Mucosa of stomach (tissue), 1 donor: ENCODE data around the gene OAS3.

ENCODE experiments used
- H3K27me3 ChIP-seq: one replicate; pipeline ENCODE4 v1.7.0; 2013; ENCODE audit warnings: mild to moderate bottlenecking, low read length; ENCODE audit not compliant: control insufficient read depth, insufficient read depth
- H3K36me3 ChIP-seq: one replicate; pipeline ENCODE4 v1.7.0; 2013; ENCODE audit warnings: low read length; ENCODE audit not compliant: control insufficient read depth, insufficient read depth
- H3K4me1 ChIP-seq: one replicate; pipeline ENCODE4 v1.7.0; 2013; ENCODE audit warnings: mild to moderate bottlenecking, low read length; ENCODE audit not compliant: control insufficient read depth, insufficient read depth
- H3K4me3 ChIP-seq: one replicate; pipeline ENCODE4 v1.7.0; 2013; ENCODE audit warnings: low read length
- H3K9ac ChIP-seq: one replicate; pipeline ENCODE4 v1.7.0; 2013; ENCODE audit warnings: mild to moderate bottlenecking, low read length, moderate library complexity
- H3K9me3 ChIP-seq: one replicate; pipeline ENCODE4 v1.7.0; 2013; ENCODE audit warnings: mild to moderate bottlenecking, low read length, moderate library complexity; ENCODE audit not compliant: control insufficient read depth
- donor health status: Pancreatic carcinoma.

The OAS3 gene

GRCh38 chr12:112937741-112938719 is at the start of gene OAS3:
TSS of gene OAS3 (plus strand) at chr12:112938474. CDS start at chr12:112938531, 57 bp downstream.
- Histone ChIP-seq H3K9me3 (no peaks in the 10 kb centered on the region), H3K4me3 (peak within 1 kb of the TSS; percentile 64), H3K27me3 (no peaks in the 10 kb centered on the region), H3K9ac (peak within 1 kb of the TSS; percentile 78), H3K4me1 (peaks cover 14% of the 10 kb centered on the region), H3K36me3 (no peaks in the 10 kb centered on the region)

DNA sequence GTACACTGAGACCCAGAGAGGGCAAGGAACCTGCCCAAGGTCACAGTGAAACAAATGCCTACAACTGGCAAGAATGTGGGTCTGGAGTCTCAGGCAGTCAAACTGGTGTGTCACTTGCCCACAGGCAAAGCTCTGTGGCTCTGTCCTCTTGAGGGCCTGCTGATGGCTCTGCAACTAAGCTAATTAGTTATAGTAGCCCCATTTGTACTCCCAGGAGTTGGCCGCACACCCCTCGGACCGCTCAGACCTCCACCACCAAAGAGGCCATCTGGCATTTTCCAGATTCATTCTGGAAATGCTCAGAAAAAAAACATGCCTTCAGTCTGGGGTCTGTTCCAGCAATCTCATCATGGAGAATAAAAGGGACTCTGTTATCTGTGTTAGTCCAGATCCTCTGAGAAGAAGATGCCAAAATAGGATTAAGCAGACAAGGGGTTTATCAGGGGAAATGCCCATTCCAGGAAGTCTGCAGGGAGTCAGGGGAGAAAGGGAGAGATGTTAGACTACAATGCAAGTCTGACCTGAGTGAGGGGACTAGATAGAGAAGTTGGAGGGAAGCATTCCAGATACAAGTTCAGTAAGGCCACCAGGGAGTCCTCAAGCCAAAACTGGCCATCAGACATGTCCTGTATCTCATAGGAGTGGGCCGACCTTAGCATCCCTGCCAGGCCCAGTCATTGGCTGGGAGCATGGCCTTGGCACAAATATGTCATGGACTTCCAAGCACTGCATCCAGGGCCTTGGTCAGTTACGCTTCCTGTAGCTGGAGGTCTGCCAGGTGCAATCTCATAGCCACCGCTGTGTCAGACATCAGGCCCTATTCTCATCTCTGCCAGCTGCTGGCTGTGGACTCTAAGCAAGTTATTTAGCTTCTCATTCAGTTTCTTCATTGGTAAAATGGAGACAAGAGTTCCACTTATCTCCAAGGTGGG is 46.9 kb upstream of the OAS3 start:
- Histone ChIP-seq H3K36me3 (no peaks in the 10 kb centered on the region), H3K27me3 (no peaks in the 10 kb centered on the region), H3K9ac (no peak overlapping the region), H3K4me3 (no peak overlapping the region), H3K9me3 (no peaks in the 10 kb centered on the region), H3K4me1 (no peaks in the 10 kb centered on the region)

DNA sequence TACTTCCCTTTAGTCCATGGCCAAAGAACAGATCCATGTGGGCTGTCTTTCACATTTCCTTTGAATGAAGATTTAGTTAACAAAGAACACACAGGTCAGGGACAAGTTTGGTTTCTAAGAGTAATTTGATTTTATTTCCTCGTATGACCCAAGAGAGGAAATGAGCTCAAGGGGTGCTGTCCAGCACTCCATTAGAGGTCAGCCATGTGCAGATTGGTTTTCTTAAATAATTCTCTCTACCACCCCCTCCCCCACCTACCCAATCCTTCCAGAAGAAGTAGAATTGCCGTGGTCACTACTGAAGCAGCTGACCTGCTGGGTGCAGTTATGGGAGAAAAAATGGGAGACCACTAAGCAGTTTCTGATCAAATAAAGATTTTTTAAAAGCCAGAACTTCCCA is 45.4 kb upstream of the OAS3 start:
- no peak overlapping the region for H3K9ac ChIP-seq
- H3K4me1 ChIP-seq = no peaks in the 10 kb centered on the region
- no peaks in the 10 kb centered on the region for H3K36me3 ChIP-seq
- H3K27me3 ChIP-seq = no peaks in the 10 kb centered on the region
- no peak overlapping the region for H3K4me3 ChIP-seq
- no peaks in the 10 kb centered on the region for H3K9me3 ChIP-seq

GRCh38 chr12:112894128-112894527 is 44.1 kb upstream of the OAS3 start:
- Histone ChIP-seq H3K36me3 (no peaks in the 10 kb centered on the region), H3K4me3 (no peak overlapping the region), H3K9me3 (no peaks in the 10 kb centered on the region), H3K9ac (no peak overlapping the region), H3K4me1 (no peaks in the 10 kb centered on the region), H3K27me3 (no peaks in the 10 kb centered on the region)

- no peak overlapping the region for H3K4me3 ChIP-seq
- H3K9ac ChIP-seq = no peak overlapping the region
- H3K27me3 ChIP-seq = no peaks in the 10 kb centered on the region
- no peaks in the 10 kb centered on the region for H3K36me3 ChIP-seq
- no peaks in the 10 kb centered on the region for H3K9me3 ChIP-seq
- peaks cover 6% of the 10 kb centered on the region for H3K4me1 ChIP-seq
These were observed 39.9 kb upstream of the OAS3 start for GRCh38 chr12:112898380-112898779.

DNA sequence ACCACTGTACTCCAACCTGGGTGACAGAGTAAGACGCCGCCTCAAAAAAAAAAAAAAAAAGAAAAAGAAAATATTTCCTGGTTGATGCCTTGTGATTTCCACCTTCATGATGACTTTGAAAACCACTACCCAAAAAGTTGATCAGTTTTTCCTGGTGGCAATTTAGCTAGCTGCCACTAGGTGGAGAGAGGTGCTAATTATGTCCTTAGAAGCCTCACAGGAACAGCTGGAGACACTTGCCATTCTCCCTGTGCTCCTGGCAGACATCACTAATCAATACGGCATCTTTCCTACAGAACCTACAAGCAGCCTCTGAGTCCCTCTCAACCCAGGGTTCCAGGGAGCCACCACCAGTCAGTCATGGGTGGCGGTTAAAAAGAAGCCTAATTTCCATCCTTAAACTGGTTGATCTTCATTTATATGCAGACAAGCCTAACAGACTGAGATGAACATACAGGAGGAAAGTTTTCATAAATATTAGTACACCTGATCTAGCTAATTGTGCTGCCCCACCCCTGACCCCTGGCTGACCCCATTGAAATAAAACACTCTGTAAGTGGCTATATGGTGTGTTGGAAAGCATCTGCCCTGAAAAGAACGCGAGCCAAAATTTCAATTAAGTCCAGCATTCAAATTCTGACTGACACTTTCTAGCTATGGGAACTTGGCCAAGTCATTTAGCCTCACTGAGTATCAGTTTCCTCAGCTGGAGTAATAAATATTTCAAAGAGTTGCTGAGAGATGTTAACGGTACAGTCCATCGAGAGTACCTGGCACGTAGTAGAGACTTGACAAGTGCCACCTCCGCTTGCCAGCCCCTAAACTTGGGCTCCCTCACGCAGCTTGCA is 37.8 kb upstream of the OAS3 start:
- Histone ChIP-seq H3K27me3 (no peaks in the 10 kb centered on the region), H3K36me3 (no peaks in the 10 kb centered on the region), H3K4me3 (no peak overlapping the region), H3K9me3 (no peaks in the 10 kb centered on the region), H3K4me1 (peaks cover 19% of the 10 kb centered on the region), H3K9ac (no peak overlapping the region)

GRCh38 chr12:112901271-112901670 is 37.0 kb upstream of the OAS3 start:
- no peak overlapping the region for H3K9ac ChIP-seq
- H3K27me3 ChIP-seq = no peaks in the 10 kb centered on the region
- no peaks in the 10 kb centered on the region for H3K9me3 ChIP-seq
- peaks cover 27% of the 10 kb centered on the region for H3K4me1 ChIP-seq
- H3K36me3 ChIP-seq = no peaks in the 10 kb centered on the region
- H3K4me3 ChIP-seq = no peak overlapping the region

DNA sequence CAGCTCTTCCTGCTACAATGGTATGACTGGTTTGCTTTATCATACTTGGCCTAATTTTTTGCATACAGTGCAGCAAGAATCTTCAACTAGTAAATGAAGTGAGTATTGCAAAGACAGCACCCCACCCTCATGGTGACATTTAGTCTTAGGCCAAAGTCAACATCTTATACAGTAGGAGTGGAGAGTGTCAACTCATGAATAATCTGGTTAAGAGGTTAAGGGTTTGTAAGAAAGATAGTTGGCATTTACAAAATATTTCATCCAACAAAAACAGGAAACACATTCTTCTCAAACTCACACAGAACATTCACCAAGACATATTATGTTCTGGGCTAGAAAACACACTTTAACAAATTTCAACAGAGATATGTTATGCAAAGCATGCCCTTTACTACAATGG is 33.7 kb upstream of the OAS3 start:
- Histone ChIP-seq H3K9ac (no peak overlapping the region), H3K27me3 (no peaks in the 10 kb centered on the region), H3K4me1 (peaks cover 38% of the 10 kb centered on the region), H3K4me3 (no peak overlapping the region), H3K9me3 (no peaks in the 10 kb centered on the region), H3K36me3 (no peaks in the 10 kb centered on the region)

GRCh38 chr12:112905451-112906089 is 32.7 kb upstream of the OAS3 start:
- H3K36me3 ChIP-seq = no peaks in the 10 kb centered on the region
- no peaks in the 10 kb centered on the region for H3K27me3 ChIP-seq
- H3K9me3 ChIP-seq = no peaks in the 10 kb centered on the region
- peaks cover 41% of the 10 kb centered on the region for H3K4me1 ChIP-seq
- H3K9ac ChIP-seq = no peak overlapping the region
- no peak overlapping the region for H3K4me3 ChIP-seq

DNA sequence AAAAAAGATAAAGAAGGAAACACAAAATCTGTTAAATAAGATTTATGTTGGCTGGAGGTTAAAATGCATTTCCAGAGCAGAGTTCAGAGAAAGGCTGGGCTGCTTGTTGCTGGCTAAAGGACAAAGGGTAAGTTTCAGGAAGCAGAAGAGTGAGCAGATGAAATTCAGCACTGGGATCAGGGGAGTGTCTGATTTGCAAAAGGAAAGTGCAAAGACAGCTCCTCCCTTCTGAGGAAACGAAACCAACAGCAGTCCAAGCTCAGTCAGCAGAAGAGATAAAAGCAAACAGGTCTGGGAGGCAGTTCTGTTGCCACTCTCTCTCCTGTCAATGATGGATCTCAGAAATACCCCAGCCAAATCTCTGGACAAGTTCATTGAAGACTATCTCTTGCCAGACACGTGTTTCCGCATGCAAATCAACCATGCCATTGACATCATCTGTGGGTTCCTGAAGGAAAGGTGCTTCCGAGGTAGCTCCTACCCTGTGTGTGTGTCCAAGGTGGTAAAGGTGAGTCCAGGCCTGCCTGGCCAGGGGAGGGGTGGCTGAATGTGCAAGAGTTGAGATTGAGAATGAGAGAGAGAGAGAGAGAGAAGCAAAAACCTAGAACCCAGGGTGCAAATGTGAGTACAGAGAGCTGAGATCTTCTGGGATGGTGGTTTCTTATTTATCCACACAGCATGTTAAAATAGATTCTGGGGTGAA is 31.4 kb upstream of the OAS3 start, which contains the start of gene OAS1:
Gene OAS1, plus strand, starts transcription at position 251 of the 703 bp plus-strand sequence. Its CDS starts 78 bp downstream, at position 329.
- Histone ChIP-seq H3K36me3 (no peaks in the 10 kb centered on the region), H3K27me3 (no peaks in the 10 kb centered on the region), H3K4me1 (peaks cover 47% of the 10 kb centered on the region), H3K4me3 (peak within 1 kb of the TSS; percentile 31), H3K9me3 (no peaks in the 10 kb centered on the region), H3K9ac (peak within 1 kb of the TSS; percentile 54)
